Measurements from ENCODE around the gene NAT9.

NAT9 gene

GRCh38 chr17:74812109-74813009 lies 36.2 kb upstream of the NAT9 start:
- DNase-seq (ENCODE audit: extremely low spot score): no peak
- CTCF ChIA-PET: interaction anchor here (5.8 kb wide), 1 partner anchor 21 kb away, joined by 22 read pairs; no protein-coding TSS in a partner anchor
- POLR2A ChIA-PET: no interaction called here

GRCh38 chr17:74810699-74811485 lies 34.7 kb upstream of the NAT9 start:
- ChIA-PET POLR2A (interaction anchor here (0.6 kb wide), 1 partner anchor 961 kb away, joined by 3 read pairs; no protein-coding TSS in a partner anchor), CTCF (interaction anchor here (1.5 to 5.8 kb wide), 2 partner anchors 19 to 52 kb away, joined by 5 to 22 read pairs; no protein-coding TSS in a partner anchor)
- no peak for TF ChIP-seq CTCF (IDR thresholded peaks at IDR 0.05; ENCODE audit: control extremely low read depth, extremely low read depth, low read depth, missing control alignments)
- no peak for DNase-seq (ENCODE audit: extremely low spot score)

More at GRCh38 chr17:74812109-74813009, 36.2 kb upstream of the NAT9 start:
- TF ChIP-seq CTCF (IDR thresholded peaks at IDR 0.05; ENCODE audit: control extremely low read depth, extremely low read depth, low read depth, missing control alignments): no peak

- TF ChIP-seq CTCF (IDR thresholded peaks at IDR 0.05; ENCODE audit: control extremely low read depth, extremely low read depth, low read depth, missing control alignments): no peak
- ChIA-PET CTCF (interaction anchor here (0.9 to 3.1 kb wide), 4 partner anchors 15 to 72 kb away, joined by 4 to 15 read pairs (median 7); partner anchors contain the start of gene RAB37), POLR2A (interaction anchor here (0.6 kb wide), 1 partner anchor 1288 kb away, joined by 10 read pairs; no protein-coding TSS in a partner anchor)
- no peak for DNase-seq (ENCODE audit: extremely low spot score)
These were observed 32.7 kb upstream of the NAT9 start for GRCh38 chr17:74808714-74809430.

- ChIA-PET POLR2A (no interaction called here), CTCF (interaction anchor here (0.8 to 3.1 kb wide), 7 partner anchors 10 to 151 kb away, joined by 3 to 15 read pairs (median 5); partner anchors contain the start of gene RAB37)
- DNase-seq (ENCODE audit: extremely low spot score): no peak
- TF ChIP-seq CTCF (IDR thresholded peaks at IDR 0.05; ENCODE audit: control extremely low read depth, extremely low read depth, low read depth, missing control alignments): no peak
These were observed 31.8 kb upstream of the NAT9 start for GRCh38 chr17:74807925-74808324.

- CTCF ChIA-PET: interaction anchor here (0.8 to 3.1 kb wide), 5 partner anchors 11 to 150 kb away, joined by 3 to 15 read pairs (median 7); no protein-coding TSS in a partner anchor
- DNase-seq (ENCODE audit: extremely low spot score): no peak
These were observed 31.3 kb upstream of the NAT9 start for GRCh38 chr17:74807441-74807840.

More at GRCh38 chr17:74807441-74807840, 31.3 kb upstream of the NAT9 start:
- POLR2A ChIA-PET: no interaction called here
- no peak for TF ChIP-seq CTCF (IDR thresholded peaks at IDR 0.05; ENCODE audit: control extremely low read depth, extremely low read depth, low read depth, missing control alignments)

Measured in GM10248 (cell line).